ENCODE data around the gene ADAMTS1. TPM values are rescaled to one million over a fixed set of nuclear protein-coding genes. Genes with fewer than 3 reads are reported as not detected.

Gene ADAMTS1
- total RNA-seq, 1 donor from 2014 or later, result not detected

GRCh38 chr21:26844258-26845065 is 747 bp downstream of the ADAMTS1 start:
- Mint-ChIP-seq H3K36me3 (ENCODE audit: low read depth) (no peaks in the 10 kb centered on the region), H3K4me1 (peaks cover 36% of the 10 kb centered on the region), H3K9me3 (no peaks in the 10 kb centered on the region), H3K4me3 (peak overlapping the region; percentile 33), H3K27me3 (peaks cover 53% of the 10 kb centered on the region), H3K27ac (no peak overlapping the region)
- intact Hi-C loops (cut with micrococcal nuclease), result loop anchor here (5.0 to 10.0 kb wide), 2 partner anchors 1208 to 1850 kb away; no protein-coding TSS in a partner anchor
- ATAC-seq (ENCODE audit: low read depth), result no peak
- no peak for DNase-seq
- ChIA-PET CTCF (interaction anchor here (1.0 kb wide), 1 partner anchor 9 kb away, joined by 4 read pairs; no protein-coding TSS in a partner anchor), POLR2A (no interaction called here)
- TF ChIP-seq CTCF (IDR thresholded peaks at IDR 0.05), result no peak

DNA sequence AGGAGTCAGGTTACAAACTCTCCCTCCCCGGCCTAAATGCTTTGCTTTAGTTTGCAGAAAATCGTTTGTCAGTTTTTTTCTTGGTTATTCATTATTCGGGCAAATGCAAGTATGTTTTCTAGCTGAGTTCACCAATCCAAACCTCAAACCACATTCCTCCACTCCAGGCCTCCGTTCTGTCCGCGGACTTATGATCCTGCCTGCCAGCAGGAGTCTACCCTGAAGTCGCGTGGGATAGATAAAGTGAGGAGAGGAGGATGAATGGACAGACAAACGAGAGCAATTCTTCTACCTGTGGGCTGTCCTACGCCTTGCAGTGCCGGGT is 1.3 kb downstream of the ADAMTS1 start:
- H3K9me3 Mint-ChIP-seq, result no peaks in the 10 kb centered on the region
- intact Hi-C loops (cut with micrococcal nuclease), result loop anchor here (10.0 kb wide), 1 partner anchor 1849 kb away; no protein-coding TSS in a partner anchor
- no peak overlapping the region for H3K27ac Mint-ChIP-seq
- ATAC-seq (ENCODE audit: low read depth), result no peak
- H3K27me3 Mint-ChIP-seq, result peaks cover 50% of the 10 kb centered on the region
- POLR2A ChIA-PET, result no interaction called here
- CTCF ChIA-PET, result no interaction called here
- DNase-seq, result no peak
- H3K36me3 Mint-ChIP-seq (ENCODE audit: low read depth), result no peaks in the 10 kb centered on the region
- peak overlapping the region; percentile 33 for H3K4me3 Mint-ChIP-seq
- TF ChIP-seq CTCF (IDR thresholded peaks at IDR 0.05), result no peak
- H3K4me1 Mint-ChIP-seq, result peaks cover 36% of the 10 kb centered on the region

GRCh38 chr21:26842974-26843932 is 2.0 kb downstream of the ADAMTS1 start:
- Mint-ChIP-seq H3K27ac (no peak overlapping the region), H3K27me3 (peaks cover 44% of the 10 kb centered on the region), H3K4me3 (peak overlapping the region; percentile 33), H3K9me3 (no peaks in the 10 kb centered on the region), H3K36me3 (ENCODE audit: low read depth) (no peaks in the 10 kb centered on the region), H3K4me1 (peaks cover 36% of the 10 kb centered on the region)
- DNase-seq (no peak), ATAC-seq (ENCODE audit: low read depth) (no peak)
- intact Hi-C loops (cut with micrococcal nuclease), result loop anchor here (10.0 kb wide), 1 partner anchor 1848 kb away; no protein-coding TSS in a partner anchor
- ChIA-PET CTCF (no interaction called here), POLR2A (no interaction called here)
- TF ChIP-seq CTCF (IDR thresholded peaks at IDR 0.05), result no peak

- intact Hi-C loops (cut with micrococcal nuclease), result loop anchor here (10.0 kb wide), 1 partner anchor 1847 kb away; no protein-coding TSS in a partner anchor
- no peak for DNase-seq
- ChIA-PET POLR2A (no interaction called here), CTCF (no interaction called here)
- ATAC-seq (ENCODE audit: low read depth), result no peak
- TF ChIP-seq CTCF (IDR thresholded peaks at IDR 0.05), result no peak
- Mint-ChIP-seq H3K9me3 (no peaks in the 10 kb centered on the region), H3K27me3 (peaks cover 37% of the 10 kb centered on the region), H3K4me3 (no peak overlapping the region), H3K36me3 (ENCODE audit: low read depth) (no peaks in the 10 kb centered on the region), H3K27ac (no peak overlapping the region), H3K4me1 (peaks cover 36% of the 10 kb centered on the region)
Observed at GRCh38 chr21:26842300-26842699, 2.9 kb downstream of the ADAMTS1 start.

DNA sequence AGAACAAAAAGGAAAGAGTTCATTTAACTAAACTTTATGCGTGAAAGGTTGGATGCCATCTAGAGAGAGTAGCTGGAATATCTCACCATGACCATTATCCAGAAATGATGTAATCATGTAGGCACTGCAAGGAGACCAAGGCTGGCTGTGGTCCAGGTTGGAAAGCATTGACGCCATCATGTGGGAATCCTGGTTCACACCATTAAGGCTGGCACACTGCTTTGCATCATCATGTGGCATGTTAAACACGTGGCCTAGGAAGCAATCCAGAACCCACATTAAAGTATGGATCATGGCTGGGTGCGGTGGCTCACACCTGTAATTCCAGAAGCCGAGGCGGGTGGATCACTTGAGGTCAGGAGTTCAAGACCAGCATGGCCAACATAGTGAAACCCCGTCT is 4.3 kb downstream of the ADAMTS1 start:
- Mint-ChIP-seq H3K36me3 (ENCODE audit: low read depth) (no peaks in the 10 kb centered on the region), H3K9me3 (no peaks in the 10 kb centered on the region), H3K4me1 (peaks cover 22% of the 10 kb centered on the region), H3K4me3 (no peak overlapping the region), H3K27ac (no peak overlapping the region), H3K27me3 (peaks cover 25% of the 10 kb centered on the region)
- no peak for TF ChIP-seq CTCF (IDR thresholded peaks at IDR 0.05)
- intact Hi-C loops (cut with micrococcal nuclease), result loop anchor here (10.0 kb wide), 1 partner anchor 1846 kb away; no protein-coding TSS in a partner anchor
- ChIA-PET CTCF (no interaction called here), POLR2A (no interaction called here)
- no peak for DNase-seq
- no peak for ATAC-seq (ENCODE audit: low read depth)
